Right atrium auricular region (tissue), 2 donors: ENCODE measurements around the gene NR3C2. TPM values are rescaled to one million over a fixed set of nuclear protein-coding genes. Genes with fewer than 3 reads are reported as not detected.
A peak's percentile ranks its signal among the peaks of the same experiment; 100 is the strongest.

ENCODE experiments used
- DNase-seq: peaks from one replicate; pipeline ENCODE4 v3.0.0-alpha.2; 2019; ENCODE audit warnings: low spot score
- H3K27ac ChIP-seq, 2 donors: fragments of 200-600 bp; sonication (generic); 1 replicate in 1 of 2; 2 replicates in 1 of 2; pipeline ENCODE4 v1.5.1; 2016 to 2019
- H3K27me3 ChIP-seq, 2 donors: fragments of 200-600 bp; sonication (generic); one replicate each; pipeline versions ENCODE4 v1.5.1 to v1.6.0; 2017 to 2019
- H3K36me3 ChIP-seq: fragments of 200-600 bp; sonication (generic); one replicate; pipeline ENCODE4 v1.5.1; 2016
- H3K4me1 ChIP-seq, 2 donors: fragments of 200-600 bp; sonication (generic); one replicate each; pipeline versions ENCODE4 v1.5.1 to v1.6.0; 2017 to 2019
- H3K4me3 ChIP-seq, 2 donors: fragments of 200-600 bp; sonication (generic); 1 replicate in 1 of 2; 2 replicates in 1 of 2; pipeline ENCODE4 v1.5.1; 2017 to 2019; ENCODE audit warnings: mild to moderate bottlenecking in 1 of 2, moderate library complexity in 1 of 2
- H3K9me3 ChIP-seq, 2 donors: fragments of 200-600 bp; sonication (generic); one replicate each; pipeline ENCODE4 v1.5.1; 2019
- CTCF ChIP-seq, 2 donors: fragments of 200-600 bp; sonication (generic); IDR thresholded peaks; one replicate each; pipeline ENCODE4 v1.5.1; 2019; ENCODE audit warnings: antibody characterized with exemption in 2 of 2
- total RNA-seq, 2 donors: library from RNA; depleted of rRNA; stranded (reverse); fragments of >200 nt; gene quantifications; one replicate each; pipeline ENCODE4 v1.1.0, GENCODE V29; 2016

Gene NR3C2
- total RNA-seq, 2 donors from 2014 or later = 15.7 to 39.9 TPM

- no peak overlapping the region for H3K27ac ChIP-seq
- H3K9me3 ChIP-seq = no peaks in the 10 kb centered on the region
- H3K27me3 ChIP-seq = no peaks in the 10 kb centered on the region
- H3K4me3 ChIP-seq = no peak overlapping the region
- TF ChIP-seq CTCF (IDR thresholded peaks at IDR 0.05) = no peak
- H3K4me1 ChIP-seq = peaks cover 0 to 11% of the 10 kb centered on the region in 2 donors
- no peak for DNase-seq
- no peaks in the 10 kb centered on the region for H3K36me3 ChIP-seq
Measured at GRCh38 chr4:148380291-148380690, 61.9 kb downstream of the NR3C2 start.

GRCh38 chr4:148376151-148376550 lies 66.1 kb downstream of the NR3C2 start:
- peak; percentile 62 for DNase-seq
- no peak for TF ChIP-seq CTCF (IDR thresholded peaks at IDR 0.05)
- Histone ChIP-seq H3K27me3 (no peaks in the 10 kb centered on the region), H3K4me3 (peak overlapping the region; percentile 12 to 29), H3K36me3 (no peaks in the 10 kb centered on the region), H3K9me3 (no peaks in the 10 kb centered on the region), H3K27ac (peak overlapping the region in 1 of 2 donors; percentile 14), H3K4me1 (peaks cover 0 to 11% of the 10 kb centered on the region in 2 donors)

DNA sequence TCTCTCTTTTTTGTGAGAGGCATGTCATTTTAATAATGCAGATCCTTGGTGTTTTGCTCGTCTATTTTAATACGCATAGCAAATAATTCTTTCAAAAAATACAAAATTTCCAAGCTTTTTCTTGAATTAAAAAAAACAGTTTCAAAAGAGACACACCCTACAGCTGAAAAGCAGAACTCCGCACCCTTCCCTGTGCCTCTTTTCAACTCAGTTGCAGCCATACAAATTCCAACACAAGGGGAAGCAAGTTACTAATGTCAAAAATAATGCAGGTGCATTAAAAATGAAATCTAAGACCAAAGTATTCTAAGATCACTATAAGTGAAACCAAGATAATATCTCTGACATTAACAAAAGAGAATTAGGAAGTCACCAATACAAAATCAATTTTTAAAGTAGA lies 66.6 kb downstream of the NR3C2 start:
- Histone ChIP-seq H3K4me1 (peaks cover 0 to 11% of the 10 kb centered on the region in 2 donors), H3K27ac (peak overlapping the region in 1 of 2 donors; percentile 14)

DNA sequence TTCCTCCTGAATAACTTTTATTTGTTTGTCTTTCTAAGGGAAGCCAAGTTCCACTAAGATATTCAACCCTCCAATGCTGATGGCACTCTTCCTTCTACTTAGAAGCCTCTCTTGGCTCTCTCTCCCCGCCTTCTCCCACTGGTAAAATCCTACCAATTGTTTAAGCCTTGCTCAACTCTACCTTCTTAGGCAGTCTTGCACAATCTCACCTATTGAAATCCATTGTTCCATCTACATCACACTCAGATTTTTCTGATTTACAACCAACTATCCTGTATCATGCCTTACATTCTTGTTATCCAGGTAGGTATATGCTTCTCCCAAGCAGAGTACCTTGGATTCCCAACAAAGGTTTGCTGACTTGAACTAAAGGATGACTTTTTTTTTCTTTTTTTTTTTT lies 69.1 kb downstream of the NR3C2 start:
- Histone ChIP-seq H3K4me1 (peaks cover 0 to 11% of the 10 kb centered on the region in 2 donors), H3K27ac (no peak overlapping the region), H3K4me3 (no peak overlapping the region), H3K27me3 (no peaks in the 10 kb centered on the region), H3K36me3 (no peaks in the 10 kb centered on the region), H3K9me3 (no peaks in the 10 kb centered on the region)
- TF ChIP-seq CTCF (IDR thresholded peaks at IDR 0.05) = no peak
- no peak for DNase-seq

More for the DNA sequence above, 66.6 kb downstream of the NR3C2 start:
- Histone ChIP-seq H3K4me3 (peak overlapping the region in 1 of 2 donors; percentile 29), H3K36me3 (no peaks in the 10 kb centered on the region), H3K27me3 (no peaks in the 10 kb centered on the region), H3K9me3 (no peaks in the 10 kb centered on the region)
- no peak for DNase-seq
- no peak for TF ChIP-seq CTCF (IDR thresholded peaks at IDR 0.05)

GRCh38 chr4:148369919-148370318 lies 72.3 kb downstream of the NR3C2 start:
- Histone ChIP-seq H3K4me3 (no peak overlapping the region), H3K36me3 (no peaks in the 10 kb centered on the region), H3K27me3 (no peaks in the 10 kb centered on the region), H3K4me1 (peaks cover 0 to 10% of the 10 kb centered on the region in 2 donors), H3K9me3 (no peaks in the 10 kb centered on the region), H3K27ac (no peak overlapping the region)
- no peak for DNase-seq
- no peak for TF ChIP-seq CTCF (IDR thresholded peaks at IDR 0.05)

- Histone ChIP-seq H3K36me3 (no peaks in the 10 kb centered on the region), H3K27ac (no peak overlapping the region), H3K4me3 (no peak overlapping the region), H3K4me1 (peaks cover 0 to 10% of the 10 kb centered on the region in 2 donors), H3K9me3 (no peaks in the 10 kb centered on the region), H3K27me3 (no peaks in the 10 kb centered on the region)
- no peak for TF ChIP-seq CTCF (IDR thresholded peaks at IDR 0.05)
- DNase-seq = no peak
Measured at GRCh38 chr4:148367756-148368155, 74.5 kb downstream of the NR3C2 start.
